IMR-90 (cell line): ENCODE measurements around the gene ZNF385B. TPM values are rescaled to one million over a fixed set of nuclear protein-coding genes. Genes with fewer than 3 reads are reported as not detected.

Source experiments
- ATAC-seq: fragments of 200-7000 bp; cut with Tn5 transposase; 2 replicates; pipeline ENCODE4 v1.9.1; 2020; ENCODE audit warnings: low read depth, mild to moderate bottlenecking, moderate library complexity
- BruUV-seq: library from RNA; stranded (reverse); fragments of 400-500 nt; replicated peaks from 2 replicates; lab custom pipeline; 2021; lab: Mats Ljungman, UMichigan
- CTCF ChIA-PET: fragments of 300-600 bp; formaldehyde crosslinking; extraction: SDS; loops from one replicate; lab custom pipeline; 2021; ENCODE audit warnings: antibody characterized with exemption; lab: Yijun Ruan, JAX
- POLR2A ChIA-PET: fragments of 300-600 bp; sonication (Branson Sonifier 250); formaldehyde crosslinking; loops from one replicate; lab custom pipeline; 2022; ENCODE audit warnings: antibody characterized with exemption; ENCODE audit not compliant: unreplicated experiment; lab: Charles Lee
- DNase-seq: peaks from one replicate; pipeline ENCODE4 v3.0.0; 2013
- H2AFZ ChIP-seq: replicated peaks from 2 replicates; pipeline ENCODE3; 2013; ENCODE audit warnings: low read length, mild to moderate bottlenecking; ENCODE audit not compliant: poor library complexity
- H2AK5ac ChIP-seq: 2 replicates; pipeline ENCODE4 v1.6.1; 2013; ENCODE audit warnings: low read depth, low read length, inconsistent platforms
- H2AK9ac ChIP-seq: replicated peaks from 2 replicates; pipeline ENCODE3; 2013; ENCODE audit warnings: mild to moderate bottlenecking, low read depth, low read length, moderate library complexity; ENCODE audit not compliant: poor library complexity
- H2BK120ac ChIP-seq: 2 replicates; pipeline ENCODE4 v1.6.1; 2013; ENCODE audit warnings: low read depth, low read length, inconsistent platforms
- H2BK15ac ChIP-seq: 3 replicates; pipeline ENCODE4 v1.6.1; 2013; ENCODE audit warnings: low read depth, low read length, inconsistent platforms
- H2BK20ac ChIP-seq: 2 replicates; pipeline ENCODE4 v1.6.1; 2013; ENCODE audit warnings: low read depth, mild to moderate bottlenecking, inconsistent platforms, low read length, moderate library complexity
- H2BK5ac ChIP-seq: 2 replicates; pipeline ENCODE4 v1.6.1; 2013; ENCODE audit warnings: mild to moderate bottlenecking, low read depth, low read length, inconsistent platforms; ENCODE audit not compliant: poor library complexity, severe bottlenecking
- H3K14ac ChIP-seq: replicated peaks from 2 replicates; pipeline ENCODE4 v1.6.1; 2013; ENCODE audit warnings: low read depth, low read length, inconsistent platforms
- H3K18ac ChIP-seq: 2 replicates; pipeline ENCODE4 v1.6.1; 2013; ENCODE audit warnings: low read depth, low read length, control low read depth
- H3K23ac ChIP-seq: 2 replicates; pipeline ENCODE4 v1.6.1; 2013; ENCODE audit warnings: low read depth, low read length, inconsistent platforms
- H3K27ac ChIP-seq: 2 replicates; pipeline ENCODE4 v1.5.1; 2013; ENCODE audit warnings: mild to moderate bottlenecking, control low read depth, low read length; ENCODE audit not compliant: insufficient read depth
- H3K27me3 ChIP-seq: 2 replicates; pipeline ENCODE4 v1.6.1; 2013; ENCODE audit warnings: low read length; ENCODE audit not compliant: control insufficient read depth, insufficient read depth
- H3K36me3 ChIP-seq: 2 replicates; pipeline ENCODE4 v1.6.1; 2013; ENCODE audit warnings: low read length, mixed read lengths; ENCODE audit not compliant: control insufficient read depth, insufficient read depth
- H3K4ac ChIP-seq: 2 replicates; pipeline ENCODE4 v1.6.1; 2013; ENCODE audit warnings: low read depth, low read length, inconsistent platforms
- H3K4me1 ChIP-seq: 2 replicates; pipeline ENCODE4 v1.6.1; 2013; ENCODE audit warnings: low read length, mixed read lengths; ENCODE audit not compliant: control insufficient read depth, insufficient read depth
- H3K4me2 ChIP-seq: 2 replicates; pipeline ENCODE4 v1.6.1; 2013; ENCODE audit warnings: low read depth, mild to moderate bottlenecking, control low read depth, low read length, moderate library complexity
- H3K4me3 ChIP-seq: 2 replicates; pipeline ENCODE4 v1.5.1; 2013; ENCODE audit warnings: low read depth, mild to moderate bottlenecking, control low read depth, low read length, moderate library complexity; ENCODE audit not compliant: insufficient read depth
- H3K56ac ChIP-seq: 2 replicates; pipeline ENCODE4 v1.6.1; 2013; ENCODE audit warnings: low read length, inconsistent platforms; ENCODE audit not compliant: insufficient read depth; ENCODE audit errors: extremely low read depth
- H3K79me1 ChIP-seq, 2 experiments: 2 replicates each; pipeline ENCODE4 v1.6.1; 2013; ENCODE audit warnings: low read length in 2 of 2, inconsistent platforms in 1 of 2, low read depth in 1 of 2
- H3K9ac ChIP-seq: 2 replicates; pipeline ENCODE4 v1.6.1; 2013; ENCODE audit warnings: low read depth, low read length, control low read depth
- H3K9me1 ChIP-seq: 2 replicates; pipeline ENCODE4 v1.6.1; 2013; ENCODE audit warnings: low read length, inconsistent platforms; ENCODE audit not compliant: insufficient read depth
- H3K9me3 ChIP-seq: 2 replicates; pipeline ENCODE4 v1.6.1; 2013; ENCODE audit warnings: low read length; ENCODE audit not compliant: control insufficient read depth, insufficient read depth
- H4K20me1 ChIP-seq: 2 replicates; pipeline ENCODE4 v1.6.1; 2013; ENCODE audit warnings: low read length, inconsistent platforms; ENCODE audit not compliant: insufficient read depth
- H4K5ac ChIP-seq: 2 replicates; pipeline ENCODE4 v1.6.1; 2013; ENCODE audit warnings: mild to moderate bottlenecking, low read depth, low read length, control low read depth
- H4K8ac ChIP-seq, 2 experiments: 2 replicates each; pipeline ENCODE4 v1.6.1; 2013; ENCODE audit warnings: low read depth in 2 of 2, low read length in 2 of 2, control low read depth in 1 of 2, inconsistent platforms in 1 of 2
- H4K91ac ChIP-seq: 2 replicates; pipeline ENCODE4 v1.6.1; 2013; ENCODE audit warnings: low read depth, low read length, inconsistent platforms; ENCODE audit not compliant: insufficient read depth
- CEBPB ChIP-seq: IDR thresholded peaks from 2 replicates; pipeline ENCODE4 v1.6.1; 2012; ENCODE audit warnings: low read depth, low read length, improper control_type of control experiment
- FOS ChIP-seq: fragments of 150-350 bp; IDR thresholded peaks from 2 replicates; pipeline ENCODE4 v1.6.1; 2016; ENCODE audit warnings: low read depth, low read length
- MAFK ChIP-seq: IDR thresholded peaks from 2 replicates; pipeline ENCODE4 v1.6.1; 2012; ENCODE audit warnings: low read depth, low read length, improper control_type of control experiment
- MXI1 ChIP-seq: IDR thresholded peaks from 2 replicates; pipeline ENCODE4 v1.6.1; 2012; ENCODE audit warnings: low read depth, mild to moderate bottlenecking, low read length, moderate library complexity, borderline replicate concordance
- POLR2A ChIP-seq: IDR thresholded peaks from 2 replicates; pipeline ENCODE4 v1.6.1; 2012; ENCODE audit warnings: mild to moderate bottlenecking, low read depth, low read length
- RCOR1 ChIP-seq: IDR thresholded peaks from 2 replicates; pipeline ENCODE4 v1.6.1; 2012; ENCODE audit warnings: mild to moderate bottlenecking, low read length, improper control_type of control experiment; ENCODE audit not compliant: insufficient replicate concordance
- RFX5 ChIP-seq: IDR thresholded peaks from 2 replicates; pipeline ENCODE4 v1.8.0; 2012; ENCODE audit warnings: low read depth, mild to moderate bottlenecking, low read length, moderate library complexity
- SMC3 ChIP-seq: fragments of 150-350 bp; IDR thresholded peaks from 2 replicates; pipeline ENCODE4 v1.6.1; 2016; ENCODE audit warnings: low read depth, mild to moderate bottlenecking, antibody characterized with exemption, low read length, moderate library complexity
- USF2 ChIP-seq: fragments of 150-350 bp; IDR thresholded peaks from 2 replicates; pipeline ENCODE4 v1.6.1; 2017; ENCODE audit warnings: mild to moderate bottlenecking, antibody characterized with exemption, low read length, low read depth
- WGBS, 2 experiments: methylation state at CpG; one replicate each; pipeline versions ENCODE4 v1.1.5 to v1.1.7; 2013; ENCODE audit warnings: missing lambda C conversion rate in 2 of 2; ENCODE audit not compliant: insufficient read length in 1 of 2; ENCODE audit errors: extremely low coverage in 2 of 2; 5-methylcytosine and 5-hydroxymethylcytosine counted together
- dilution Hi-C: fragments of 300-500 bp; cut with HindIII; formaldehyde crosslinking; loops from one replicate; pipeline ENCODE4 v1.14.3; 2018; ENCODE audit warnings: low sequenced_read_pairs; ENCODE audit not compliant: unreplicated experiment
- in situ Hi-C: fragments of 300-500 bp; cut with MboI; formaldehyde crosslinking; loops from 3 replicates; pipeline ENCODE4 v1.14.3; 2019; ENCODE audit warnings: low sequenced_read_pairs, inconsistent platforms, mixed read lengths
- intact Hi-C: fragments of 100-400 bp; cut with micrococcal nuclease; formaldehyde crosslinking; loops from 2 replicates; pipeline ENCODE4 v1.10.0; 2022
- polyA plus RNA-seq, 3 experiments: library from polyadenylated mRNA; depleted of rRNA; stranded (reverse); fragments of >200 nt; gene quantifications; 2 replicates each; pipeline ENCODE4 v1.2.3, GENCODE V29; 2012; ENCODE audit warnings: low replicate concordance in 1 of 3
- total RNA-seq: library from RNA; depleted of rRNA; stranded (reverse); fragments of >200 nt; gene quantifications from 2 replicates; pipeline ENCODE4 v1.2.3, GENCODE V29; 2012

Gene ZNF385B
- total and polyA plus RNA-seq, 2 of the 4 experiments (the other 2 are of a cell fraction) = not detected

- H4K20me1 ChIP-seq = no peaks in the 10 kb centered on the region
- H3K27ac ChIP-seq = no peak overlapping the region
- no peak overlapping the region for H4K91ac ChIP-seq
- no peak for DNase-seq
- H3K18ac ChIP-seq = peak overlapping the region; percentile 0; the same call in 1 of the 2 replicates
- H3K56ac ChIP-seq = no peak overlapping the region
- H3K79me1 ChIP-seq = no peaks in the 10 kb centered on the region
- H3K27me3 ChIP-seq = no peaks in the 10 kb centered on the region
- no peak overlapping the region for H2BK5ac ChIP-seq
- H2BK20ac ChIP-seq = peak overlapping the region; percentile 53; the same call in 1 of the 2 replicates
- ChIA-PET POLR2A (no interaction called here), CTCF (interaction anchor here (0.8 kb wide), 2 partner anchors 13 to 27 kb away, joined by 3 read pairs; no protein-coding TSS in a partner anchor)
- H3K4ac ChIP-seq = peak overlapping the region; percentile 50; the same call in 1 of the 2 replicates
- ATAC-seq = no peak
- H3K4me1 ChIP-seq = no peaks in the 10 kb centered on the region
- no peak overlapping the region for H2AK9ac ChIP-seq
- H3K4me2 ChIP-seq = no peak overlapping the region
- H2BK15ac ChIP-seq = peak overlapping the region; percentile 24; the same call in 1 of the 3 replicates
- H2AFZ ChIP-seq = peak overlapping the region; percentile 9
- intact Hi-C loops = no loop called here
- no peaks in the 10 kb centered on the region for H3K36me3 ChIP-seq
- dilution Hi-C loops = no loop called here
- no peak overlapping the region; the same call in 1 of the 2 replicates for H2AK5ac ChIP-seq
- WGBS, 2 experiments = no CpG with 5 or more reads among the region's 1 CpG
- H4K8ac ChIP-seq = peak overlapping the region in 1 of 2 experiments; percentile 32; a peak in 1 of 4 replicates
- no peak overlapping the region for H3K9ac ChIP-seq
- no peaks in the 10 kb centered on the region for H3K9me1 ChIP-seq
- in situ Hi-C loops = no loop called here
- no peak overlapping the region; the same call in 1 of the 2 replicates for H4K5ac ChIP-seq
- no peak overlapping the region for H3K4me3 ChIP-seq
- H3K14ac ChIP-seq = peak overlapping the region; percentile 16; the same call in 1 of the 2 replicates
- H2BK120ac ChIP-seq = no peak overlapping the region; the same call in 1 of the 2 replicates
- no TSS peak for BruUV-seq
- H3K23ac ChIP-seq = no peak overlapping the region
- H3K9me3 ChIP-seq = no peaks in the 10 kb centered on the region
- TF ChIP-seq CEBPB = no peak
- no peak for TF ChIP-seq SMC3
- no peak for TF ChIP-seq RCOR1
- no peak for TF ChIP-seq USF2
- no peak for TF ChIP-seq MXI1
- TF ChIP-seq MAFK = no peak
- TF ChIP-seq RFX5 = no peak
- no peak for TF ChIP-seq FOS
- TF ChIP-seq POLR2A = no peak
Measured at GRCh38 chr2:179467960-179468359, 393.5 kb downstream of the ZNF385B start.
